GM13977 (cell line): Measurements from ENCODE around the gene SH3RF1.

Experiments
- DNase-seq: peaks from one replicate; pipeline ENCODE4 v3.0.0; 2012; ENCODE audit warnings: low spot score
- in situ Hi-C: fragments of 300-500 bp; cut with MboI; formaldehyde crosslinking; loops from one replicate; pipeline ENCODE4 v1.12.0; 2022; ENCODE audit warnings: low sequenced_read_pairs, low pct_unique_long_range_greater_than_20kb, mixed read lengths, inconsistent platforms; ENCODE audit not compliant: unreplicated experiment
- TF ChIP-seq, protein P1 (sequence below): IDR thresholded peaks from 2 replicates; pipeline ENCODE4 v1.5.1; 2012; ENCODE audit warnings: mild to moderate bottlenecking, control low read depth; ENCODE audit not compliant: insufficient read depth; ENCODE audit errors: extremely low read depth, missing control alignments

The SH3RF1 gene

DNA sequence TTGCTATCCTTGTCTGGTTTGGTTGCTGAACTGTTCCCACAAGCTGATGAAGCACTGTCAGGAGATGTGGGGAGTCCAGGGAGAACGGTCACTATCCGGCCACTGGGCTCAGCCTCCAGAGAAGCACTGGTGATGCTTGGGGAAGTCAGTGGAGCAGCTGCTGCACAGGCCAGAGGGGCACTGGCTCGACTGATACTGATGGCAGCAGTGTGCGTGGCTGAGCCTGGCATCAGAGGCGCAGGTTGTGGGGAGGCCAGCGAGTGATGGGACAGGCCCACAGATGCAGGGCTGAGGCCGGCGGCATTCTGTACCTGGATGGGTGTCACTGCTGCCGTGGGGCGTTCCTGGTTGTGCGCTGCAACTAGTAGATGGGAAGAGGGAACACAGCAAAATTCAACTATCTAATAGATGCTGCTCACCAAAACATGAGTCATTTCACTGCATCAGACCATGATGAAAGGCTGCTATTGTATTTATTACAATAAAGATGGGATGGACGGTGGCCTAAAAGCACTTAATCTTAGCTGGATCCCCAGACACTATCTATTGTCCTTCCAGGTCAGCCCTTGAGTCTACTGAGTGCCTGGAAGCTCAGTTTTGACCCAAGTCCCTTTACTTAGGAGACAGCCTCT is 154.4 kb downstream of the SH3RF1 start:
- no peak for DNase-seq
- in situ Hi-C loops = no loop called here
- TF ChIP-seq, protein P1, sequence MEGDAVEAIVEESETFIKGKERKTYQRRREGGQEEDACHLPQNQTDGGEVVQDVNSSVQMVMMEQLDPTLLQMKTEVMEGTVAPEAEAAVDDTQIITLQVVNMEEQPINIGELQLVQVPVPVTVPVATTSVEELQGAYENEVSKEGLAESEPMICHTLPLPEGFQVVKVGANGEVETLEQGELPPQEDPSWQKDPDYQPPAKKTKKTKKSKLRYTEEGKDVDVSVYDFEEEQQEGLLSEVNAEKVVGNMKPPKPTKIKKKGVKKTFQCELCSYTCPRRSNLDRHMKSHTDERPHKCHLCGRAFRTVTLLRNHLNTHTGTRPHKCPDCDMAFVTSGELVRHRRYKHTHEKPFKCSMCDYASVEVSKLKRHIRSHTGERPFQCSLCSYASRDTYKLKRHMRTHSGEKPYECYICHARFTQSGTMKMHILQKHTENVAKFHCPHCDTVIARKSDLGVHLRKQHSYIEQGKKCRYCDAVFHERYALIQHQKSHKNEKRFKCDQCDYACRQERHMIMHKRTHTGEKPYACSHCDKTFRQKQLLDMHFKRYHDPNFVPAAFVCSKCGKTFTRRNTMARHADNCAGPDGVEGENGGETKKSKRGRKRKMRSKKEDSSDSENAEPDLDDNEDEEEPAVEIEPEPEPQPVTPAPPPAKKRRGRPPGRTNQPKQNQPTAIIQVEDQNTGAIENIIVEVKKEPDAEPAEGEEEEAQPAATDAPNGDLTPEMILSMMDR = no peak

DNA sequence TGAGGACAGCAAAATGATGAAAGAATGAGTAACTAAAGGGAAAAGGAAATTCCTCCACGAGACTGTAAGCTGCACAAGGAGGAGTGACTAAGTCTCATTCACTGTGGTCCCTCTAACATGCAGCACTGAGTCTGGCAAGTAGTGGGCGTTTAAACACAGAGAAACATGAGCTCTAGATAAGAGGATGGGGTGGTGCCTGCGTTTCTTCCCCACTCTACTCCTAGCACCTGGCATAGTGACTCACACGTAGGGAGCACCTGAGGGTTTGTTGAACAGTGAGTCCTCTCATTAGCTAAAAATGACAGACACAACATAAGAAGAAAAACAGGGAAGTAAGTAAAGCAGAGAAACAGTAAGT is 154.9 kb downstream of the SH3RF1 start:
- DNase-seq = no peak
- in situ Hi-C loops = no loop called here
- TF ChIP-seq, protein P1 = no peak

DNA sequence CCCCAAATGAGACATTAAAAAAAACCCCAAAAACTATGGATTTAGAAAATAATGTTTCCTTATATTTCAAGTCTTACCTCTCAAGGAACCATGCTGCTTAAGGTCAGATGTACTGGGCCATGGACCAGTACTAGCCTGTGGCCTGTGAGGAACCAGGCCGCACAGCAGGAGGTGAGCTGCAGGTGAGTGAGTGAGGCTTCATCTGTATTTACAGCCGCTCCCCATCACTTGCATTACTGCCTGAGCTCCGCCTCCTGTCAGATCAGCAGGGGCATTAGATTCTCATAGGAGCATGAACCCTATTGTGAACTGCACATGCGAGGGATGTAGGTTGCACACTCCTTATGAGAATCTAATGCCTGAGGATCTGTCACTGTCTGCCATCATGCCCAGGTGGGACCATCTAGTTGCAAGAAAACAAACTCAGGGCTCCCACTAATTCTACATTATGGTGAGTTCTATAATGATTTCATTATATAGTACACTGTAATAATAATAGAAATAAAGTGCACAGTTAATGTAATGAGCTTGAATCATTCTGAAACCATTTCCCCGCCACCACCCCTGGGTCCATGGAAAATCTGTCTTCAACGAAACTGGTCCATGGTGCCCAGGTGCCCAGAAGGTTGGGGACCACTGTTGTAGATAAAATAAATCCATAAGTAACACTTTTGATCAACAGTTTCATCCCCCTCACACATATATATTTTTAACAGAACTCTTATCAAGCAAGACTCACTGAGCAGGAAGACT is 155.4 kb downstream of the SH3RF1 start:
- in situ Hi-C loops = no loop called here
- TF ChIP-seq, protein P1 = no peak
- DNase-seq = no peak

DNA sequence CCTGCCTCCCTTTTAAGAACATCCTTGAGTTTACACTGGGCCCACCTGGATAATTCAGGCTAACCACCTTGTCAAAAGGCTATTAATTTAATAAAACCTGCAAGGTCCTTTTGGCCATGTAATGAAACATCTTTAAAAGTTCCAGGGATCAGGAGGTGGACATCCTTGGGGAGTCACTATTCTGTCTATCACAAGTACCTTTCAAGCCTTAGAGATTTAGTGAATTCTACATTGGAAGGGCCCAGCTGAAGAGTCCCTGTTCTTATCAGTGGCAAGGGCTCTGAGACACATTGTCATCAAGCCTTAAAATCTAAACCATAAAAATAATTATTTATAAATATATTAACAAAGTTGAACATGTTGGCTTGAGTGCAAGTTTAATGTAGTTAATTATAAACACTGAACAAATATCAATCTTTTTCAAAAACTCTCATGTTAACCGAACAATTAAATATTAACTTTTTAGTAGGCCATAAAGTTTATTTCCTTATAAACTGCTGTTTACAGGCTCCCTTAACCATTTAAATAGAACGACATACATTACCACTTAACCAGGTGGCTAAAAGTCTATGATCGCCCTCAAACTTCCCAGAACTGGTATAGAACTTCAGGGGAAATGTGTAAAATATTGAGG is 156.3 kb downstream of the SH3RF1 start:
- TF ChIP-seq, protein P1 = no peak
- no peak for DNase-seq
- in situ Hi-C loops = no loop called here

DNA sequence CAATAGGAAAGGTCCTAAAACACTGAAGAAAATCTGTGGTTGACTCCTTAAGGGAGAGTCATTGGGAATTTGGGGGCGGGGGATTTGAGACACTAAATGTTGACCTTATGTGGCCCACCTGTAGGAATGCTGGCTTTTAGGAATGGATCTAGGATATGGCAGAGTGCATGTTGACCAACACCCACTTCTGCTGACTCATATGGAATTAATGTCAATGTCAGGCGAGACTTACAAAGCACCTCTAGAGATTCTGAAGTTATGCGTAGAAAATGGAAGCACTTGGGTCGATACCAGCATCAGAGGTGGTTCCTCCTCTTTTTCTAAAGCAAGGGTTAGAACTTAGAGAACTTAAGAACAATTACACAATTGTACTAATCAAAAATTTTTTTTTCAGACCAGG is 160.1 kb downstream of the SH3RF1 start:
- TF ChIP-seq, protein P1 = no peak
- DNase-seq = no peak
- in situ Hi-C loops = no loop called here

DNA sequence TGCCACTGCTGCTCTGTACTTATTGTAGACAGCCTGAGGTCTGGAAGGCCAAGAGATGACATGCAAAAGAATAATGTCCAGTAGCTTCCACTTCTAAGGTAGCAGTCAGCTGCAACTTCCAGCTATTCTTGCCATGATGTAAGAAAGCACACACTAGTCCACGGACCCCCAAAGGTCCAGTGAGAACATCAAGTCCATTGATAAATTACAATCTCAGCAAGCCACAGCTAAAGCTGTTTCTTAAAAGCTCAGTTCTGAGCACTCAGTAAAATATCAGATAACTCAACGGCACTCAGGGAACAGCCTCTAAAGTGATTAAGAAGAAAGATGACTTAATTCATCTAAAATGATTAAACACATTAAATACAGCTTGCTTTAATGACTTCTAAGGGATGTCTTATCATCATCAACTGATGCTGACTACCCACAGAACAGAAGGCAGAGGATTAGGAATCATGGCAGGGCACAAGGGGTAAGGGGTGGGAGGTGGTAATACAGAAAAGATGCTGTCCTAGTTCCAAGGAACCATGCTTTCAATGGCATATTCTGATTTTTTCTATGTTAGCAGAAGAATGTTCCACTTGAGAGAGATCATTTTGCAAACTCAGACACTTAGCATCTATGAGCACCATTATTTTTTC is 161.6 kb downstream of the SH3RF1 start:
- DNase-seq = no peak
- TF ChIP-seq, protein P1 = no peak
- in situ Hi-C loops = no loop called here
